Measurements from ENCODE around the gene SEMA5A.

Gene SEMA5A

GRCh38 chr5:9058666-9059065, 487.2 kb downstream of the SEMA5A start:
- DNase-seq (ENCODE audit: low read depth): no peak

- no peak for DNase-seq (ENCODE audit: low read depth)
These were observed 487.7 kb downstream of the SEMA5A start for GRCh38 chr5:9058161-9058560.

GRCh38 chr5:9057406-9058000, 488.4 kb downstream of the SEMA5A start:
- no peak for DNase-seq (ENCODE audit: low read depth)

- DNase-seq (ENCODE audit: low read depth): no peak
These were observed 489.8 kb downstream of the SEMA5A start for GRCh38 chr5:9056046-9056445.

- DNase-seq (ENCODE audit: low read depth): no peak
These were observed 490.9 kb downstream of the SEMA5A start for GRCh38 chr5:9054821-9055589.

- DNase-seq (ENCODE audit: low read depth): no peak
These were observed 491.6 kb downstream of the SEMA5A start for GRCh38 chr5:9054322-9054721.

GRCh38 chr5:9052421-9052820, 493.5 kb downstream of the SEMA5A start:
- DNase-seq (ENCODE audit: low read depth): no peak

- no peak for DNase-seq (ENCODE audit: low read depth)
These were observed 494.1 kb downstream of the SEMA5A start for GRCh38 chr5:9051779-9052178.

- no peak for DNase-seq (ENCODE audit: low read depth)
These were observed 497.9 kb downstream of the SEMA5A start for GRCh38 chr5:9047932-9048331.

GRCh38 chr5:9046756-9047481, 499.0 kb downstream of the SEMA5A start:
- DNase-seq (ENCODE audit: low read depth): no peak

- no peak for DNase-seq (ENCODE audit: low read depth)
These were observed 499.9 kb downstream of the SEMA5A start for GRCh38 chr5:9045946-9046345.

- DNase-seq (ENCODE audit: low read depth): no peak
These were observed 503.6 kb downstream of the SEMA5A start for GRCh38 chr5:9042241-9042640.

GRCh38 chr5:9040475-9040874, 505.4 kb downstream of the SEMA5A start:
- no peak for DNase-seq (ENCODE audit: low read depth)

- DNase-seq (ENCODE audit: low read depth): no peak
These were observed 508.8 kb downstream of the SEMA5A start for GRCh38 chr5:9037048-9037447.

GRCh38 chr5:9035346-9035745, 510.5 kb downstream of the SEMA5A start:
- no peak for DNase-seq (ENCODE audit: low read depth)

- DNase-seq (ENCODE audit: low read depth): no peak
These were observed 511.2 kb downstream of the SEMA5A start for GRCh38 chr5:9034649-9035048.

GRCh38 chr5:9033524-9033923, 512.4 kb downstream of the SEMA5A start:
- no peak for DNase-seq (ENCODE audit: low read depth)

- DNase-seq (ENCODE audit: low read depth): no peak
These were observed 519.9 kb downstream of the SEMA5A start for GRCh38 chr5:9025942-9026341.

- DNase-seq (ENCODE audit: low read depth): no peak
These were observed 524.9 kb downstream of the SEMA5A start for GRCh38 chr5:9020996-9021395.

GRCh38 chr5:9015937-9016270, 530.0 kb downstream of the SEMA5A start:
- no peak for DNase-seq (ENCODE audit: low read depth)

- DNase-seq (ENCODE audit: low read depth): no peak
These were observed 530.5 kb downstream of the SEMA5A start for GRCh38 chr5:9015260-9015936.

- no peak for DNase-seq (ENCODE audit: low read depth)
These were observed 532.7 kb downstream of the SEMA5A start for GRCh38 chr5:9013147-9013546.
